Muscle of arm (tissue), 12 donors: ENCODE results near the gene HERC4. TPM values are rescaled to one million over a fixed set of nuclear protein-coding genes. Genes with fewer than 3 reads are reported as not detected.
"Not testable (repeated sequence)": the region's sequence is repeated elsewhere in the genome, so short reads cannot be mapped to it uniquely, and the experiment has no call there.

ENCODE experiments used
- DNase-seq: peaks from one replicate; pipeline ENCODE4 v3.0.0-alpha.2; 2013
- polyA plus RNA-seq, 12 donors: library from polyadenylated mRNA; unstranded; fragments of 120-200 nt; gene quantifications; one replicate each; pipeline ENCODE4 v1.2.1, GENCODE V29; 2013; ENCODE audit not compliant: insufficient read length in 12 of 12

HERC4 gene
- polyA plus RNA-seq, 12 donors: 27.8 to 47.8 (median 36.1) TPM; not detected in 1

- no peak for DNase-seq
These were observed 17.4 kb upstream of the HERC4 start for GRCh38 chr10:68092512-68092911.

- DNase-seq: no peak
These were observed 15.5 kb upstream of the HERC4 start for GRCh38 chr10:68090586-68090985.

GRCh38 chr10:68088740-68089139, 13.7 kb upstream of the HERC4 start:
- DNase-seq: no peak

GRCh38 chr10:68087685-68088401, 12.8 kb upstream of the HERC4 start:
- no peak for DNase-seq

- no peak for DNase-seq
These were observed 12.0 kb upstream of the HERC4 start for GRCh38 chr10:68086910-68087684.

GRCh38 chr10:68086011-68086410, 10.9 kb upstream of the HERC4 start:
- DNase-seq: no peak

GRCh38 chr10:68084469-68084868, 9.4 kb upstream of the HERC4 start:
- no peak for DNase-seq

GRCh38 chr10:68083953-68084352, 8.9 kb upstream of the HERC4 start:
- no peak for DNase-seq

GRCh38 chr10:68082872-68083271, 7.8 kb upstream of the HERC4 start:
- peak; percentile 31 for DNase-seq

GRCh38 chr10:68081916-68082315, 6.8 kb upstream of the HERC4 start:
- DNase-seq: no peak

GRCh38 chr10:68080853-68081431, 5.9 kb upstream of the HERC4 start:
- DNase-seq: no peak

- DNase-seq: no peak
These were observed 4.4 kb upstream of the HERC4 start for GRCh38 chr10:68079434-68079833.

GRCh38 chr10:68077026-68077425, 1.9 kb upstream of the HERC4 start:
- no peak for DNase-seq

- DNase-seq: not testable (repeated sequence)
These were observed 998 bp upstream of the HERC4 start for GRCh38 chr10:68076081-68076480.

GRCh38 chr10:68075550-68076004, 494 bp upstream of the HERC4 start:
- no peak for DNase-seq

GRCh38 chr10:68074031-68074774, 880 bp downstream of the HERC4 start:
- peak; percentile 38 for DNase-seq

- no peak for DNase-seq
These were observed 1.5 kb downstream of the HERC4 start for GRCh38 chr10:68073631-68074030.

- DNase-seq: no peak
These were observed 7.6 kb downstream of the HERC4 start for GRCh38 chr10:68067508-68067907.

- no peak for DNase-seq
These were observed 8.1 kb downstream of the HERC4 start for GRCh38 chr10:68067029-68067428.

- DNase-seq: no peak
These were observed 21.5 kb downstream of the HERC4 start for GRCh38 chr10:68053553-68053952.

GRCh38 chr10:68052463-68052862, 22.6 kb downstream of the HERC4 start:
- no peak for DNase-seq
